Cerebellar cortex (tissue), 1 donor: ENCODE measurements around the gene TECTA.

Experiments
- DNase-seq: peaks from one replicate; pipeline ENCODE4 v3.0.0-alpha.2; 2015; ENCODE audit warnings: low spot score

TECTA gene, protein sequence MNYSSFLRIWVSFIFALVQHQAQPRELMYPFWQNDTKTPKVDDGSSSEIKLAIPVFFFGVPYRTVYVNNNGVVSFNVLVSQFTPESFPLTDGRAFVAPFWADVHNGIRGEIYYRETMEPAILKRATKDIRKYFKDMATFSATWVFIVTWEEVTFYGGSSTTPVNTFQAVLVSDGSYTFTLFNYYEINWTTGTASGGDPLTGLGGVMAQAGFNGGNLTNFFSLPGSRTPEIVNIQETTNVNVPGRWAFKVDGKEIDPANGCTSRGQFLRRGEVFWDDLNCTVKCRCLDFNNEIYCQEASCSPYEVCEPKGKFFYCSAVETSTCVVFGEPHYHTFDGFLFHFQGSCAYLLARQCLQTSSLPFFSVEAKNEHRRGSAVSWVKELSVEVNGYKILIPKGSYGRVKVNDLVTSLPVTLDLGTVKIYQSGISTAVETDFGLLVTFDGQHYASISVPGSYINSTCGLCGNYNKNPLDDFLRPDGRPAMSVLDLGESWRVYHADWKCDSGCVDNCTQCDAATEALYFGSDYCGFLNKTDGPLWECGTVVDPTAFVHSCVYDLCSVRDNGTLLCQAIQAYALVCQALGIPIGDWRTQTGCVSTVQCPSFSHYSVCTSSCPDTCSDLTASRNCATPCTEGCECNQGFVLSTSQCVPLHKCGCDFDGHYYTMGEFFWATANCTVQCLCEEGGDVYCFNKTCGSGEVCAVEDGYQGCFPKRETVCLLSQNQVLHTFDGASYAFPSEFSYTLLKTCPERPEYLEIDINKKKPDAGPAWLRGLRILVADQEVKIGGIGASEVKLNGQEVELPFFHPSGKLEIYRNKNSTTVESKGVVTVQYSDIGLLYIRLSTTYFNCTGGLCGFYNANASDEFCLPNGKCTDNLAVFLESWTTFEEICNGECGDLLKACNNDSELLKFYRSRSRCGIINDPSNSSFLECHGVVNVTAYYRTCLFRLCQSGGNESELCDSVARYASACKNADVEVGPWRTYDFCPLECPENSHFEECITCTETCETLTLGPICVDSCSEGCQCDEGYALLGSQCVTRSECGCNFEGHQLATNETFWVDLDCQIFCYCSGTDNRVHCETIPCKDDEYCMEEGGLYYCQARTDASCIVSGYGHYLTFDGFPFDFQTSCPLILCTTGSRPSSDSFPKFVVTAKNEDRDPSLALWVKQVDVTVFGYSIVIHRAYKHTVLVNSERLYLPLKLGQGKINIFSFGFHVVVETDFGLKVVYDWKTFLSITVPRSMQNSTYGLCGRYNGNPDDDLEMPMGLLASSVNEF (N-terminal part only)

DNA sequence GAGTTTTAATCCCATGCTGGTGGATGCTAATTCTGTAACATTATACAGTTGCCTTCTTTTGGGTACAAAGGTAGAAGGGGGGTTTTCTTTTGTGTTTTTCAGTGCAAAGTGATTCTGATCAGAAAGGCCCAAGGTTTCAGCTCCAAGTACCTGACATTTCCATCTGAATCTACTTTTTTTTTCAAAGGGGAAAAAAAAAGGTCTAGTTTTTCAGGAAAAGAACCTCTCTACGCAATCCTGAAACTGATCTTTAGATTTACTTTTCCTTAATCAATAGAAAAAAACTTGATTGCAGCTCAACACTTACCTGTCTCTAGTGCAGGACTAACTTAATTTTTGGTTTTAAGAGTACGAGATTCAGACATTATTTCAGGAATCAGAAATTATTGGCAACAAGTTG is at the start of gene TECTA:
TECTA (plus strand) TSS at position 301 of the 400 bp plus-strand sequence. CDS start 1,423 bp downstream, outside the sequence.
- no peak for DNase-seq

DNA sequence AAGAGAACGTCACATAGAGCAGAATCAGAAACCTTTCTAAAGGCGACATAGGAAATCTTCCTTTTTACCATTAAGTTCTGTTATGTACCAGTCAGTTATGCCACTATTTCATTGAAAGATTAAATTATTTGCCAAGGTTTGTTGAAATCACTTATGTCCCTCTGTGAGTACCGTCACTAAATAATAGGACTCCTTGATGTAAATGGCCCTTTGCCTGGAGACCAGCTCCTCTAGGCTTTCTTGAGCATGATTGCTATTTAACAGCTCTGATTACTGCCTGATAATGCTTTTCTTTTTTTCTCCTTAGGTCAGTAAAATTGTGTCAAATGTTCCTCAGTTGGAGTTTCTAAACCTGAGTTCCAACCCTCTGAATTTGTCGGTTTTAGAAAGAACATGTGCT is 47.8 kb upstream of the TECTA start:
- DNase-seq, result no peak

DNA sequence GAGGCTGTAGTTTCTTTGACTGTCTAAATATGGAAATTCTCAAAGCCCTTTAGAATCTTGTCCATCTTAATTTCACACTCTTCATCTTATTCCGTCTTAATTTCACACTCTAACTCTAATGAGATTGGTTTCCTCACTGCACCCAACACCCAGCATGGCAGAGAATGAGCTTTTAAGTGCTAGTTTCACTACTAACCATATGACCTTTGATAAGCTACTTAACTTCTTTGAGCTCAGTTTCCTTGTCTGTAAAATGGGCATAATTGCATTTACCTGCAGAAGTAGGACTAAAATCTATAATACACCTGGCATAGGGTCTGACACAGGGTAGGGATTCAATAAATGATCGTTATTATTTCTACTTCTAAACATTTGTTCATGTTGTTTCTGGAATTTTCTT is 46.8 kb upstream of the TECTA start:
- no peak for DNase-seq

DNA sequence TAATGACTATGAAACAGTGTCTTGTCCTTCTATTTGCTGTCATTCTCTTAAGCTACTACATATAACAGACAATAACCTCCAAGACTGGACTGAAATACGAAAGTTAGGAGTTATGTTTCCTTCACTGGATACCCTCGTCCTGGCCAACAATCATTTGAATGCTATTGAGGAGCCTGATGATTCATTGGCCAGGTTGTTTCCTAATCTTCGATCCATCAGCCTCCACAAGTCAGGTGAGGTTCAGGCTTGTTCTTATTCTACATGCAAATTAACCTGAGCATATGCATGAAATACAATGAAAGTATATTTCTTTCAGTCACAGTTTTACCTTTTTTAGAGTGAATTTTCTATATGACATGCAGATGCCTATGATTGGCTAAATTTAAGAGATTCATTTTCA is 46.0 kb upstream of the TECTA start:
- DNase-seq, result no peak

DNA sequence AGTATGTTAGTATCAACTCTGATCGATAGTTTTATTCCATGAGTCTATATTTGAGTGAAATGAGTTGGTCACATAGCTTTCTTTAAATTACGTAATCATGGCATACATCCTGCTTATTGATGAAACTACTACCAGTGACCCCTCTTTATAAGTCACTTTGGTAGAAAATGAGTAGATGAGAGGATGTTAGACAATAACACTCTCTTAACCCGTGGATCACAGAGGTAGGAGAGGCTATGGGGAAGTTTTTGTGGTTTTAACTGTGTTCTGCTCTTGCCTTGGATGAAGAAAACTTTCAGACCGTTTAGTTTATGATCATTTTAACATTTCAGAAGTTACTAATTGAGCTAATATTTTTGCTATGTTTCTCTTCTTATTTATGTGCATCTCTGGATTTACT is 43.1 kb upstream of the TECTA start:
- DNase-seq, result no peak

DNA sequence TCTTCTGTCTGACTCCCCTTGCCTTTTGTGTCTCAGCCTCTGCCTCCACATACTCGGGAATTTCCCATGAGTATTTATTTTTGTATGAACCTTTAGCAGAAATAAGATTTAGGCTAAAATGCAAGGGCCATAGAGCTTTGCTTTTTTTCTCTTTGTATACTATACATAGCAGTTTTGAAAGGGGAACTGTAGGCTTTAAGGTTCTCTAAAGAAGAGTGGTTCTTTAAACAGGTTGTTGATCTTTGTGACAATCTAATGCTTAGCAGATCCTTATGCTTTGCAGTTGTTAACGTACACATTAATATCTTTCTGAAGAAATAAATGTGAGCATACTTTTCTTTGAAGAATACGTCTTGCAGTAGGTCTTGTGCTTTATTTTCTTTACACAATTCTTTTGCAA is 42.1 kb upstream of the TECTA start:
- no peak for DNase-seq

DNA sequence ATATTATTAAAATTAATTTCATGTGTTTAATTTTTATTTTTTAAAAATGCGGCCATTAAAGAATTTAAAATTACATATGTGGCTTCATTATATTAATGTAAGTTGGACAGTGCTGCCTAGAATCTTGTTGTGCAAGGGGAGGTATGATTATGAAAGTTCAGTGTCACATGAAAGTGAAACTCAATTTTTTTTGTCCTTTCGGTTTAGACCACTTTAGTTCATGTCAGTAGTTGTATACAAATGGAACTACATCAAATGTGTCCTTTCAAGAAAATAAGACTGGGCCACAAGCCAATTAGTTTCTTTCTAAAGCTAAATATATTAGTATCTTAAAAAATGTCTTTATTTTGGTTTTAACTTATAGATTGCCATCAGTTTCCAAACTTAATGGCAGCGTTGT is 41.4 kb upstream of the TECTA start:
- no peak for DNase-seq

DNA sequence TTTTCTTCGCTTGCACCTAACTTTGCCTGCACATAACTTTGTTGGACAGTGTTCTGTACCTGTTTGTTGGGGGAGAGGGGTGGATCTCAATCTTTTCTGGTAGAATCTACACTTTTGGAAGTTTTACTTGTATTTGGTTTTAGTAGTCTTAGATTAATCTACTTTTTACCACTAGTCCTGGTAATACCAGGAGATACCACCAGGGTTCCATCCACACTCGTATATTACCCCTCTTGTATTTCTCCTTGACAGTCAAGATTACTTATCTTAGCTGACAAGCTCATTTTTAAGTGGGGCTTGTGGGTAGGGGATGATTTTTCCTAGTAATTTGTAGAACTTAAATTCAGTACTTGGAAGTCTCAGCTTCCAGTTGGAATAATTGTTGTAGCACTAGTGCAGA is 37.3 kb upstream of the TECTA start:
- DNase-seq, result no peak

DNA sequence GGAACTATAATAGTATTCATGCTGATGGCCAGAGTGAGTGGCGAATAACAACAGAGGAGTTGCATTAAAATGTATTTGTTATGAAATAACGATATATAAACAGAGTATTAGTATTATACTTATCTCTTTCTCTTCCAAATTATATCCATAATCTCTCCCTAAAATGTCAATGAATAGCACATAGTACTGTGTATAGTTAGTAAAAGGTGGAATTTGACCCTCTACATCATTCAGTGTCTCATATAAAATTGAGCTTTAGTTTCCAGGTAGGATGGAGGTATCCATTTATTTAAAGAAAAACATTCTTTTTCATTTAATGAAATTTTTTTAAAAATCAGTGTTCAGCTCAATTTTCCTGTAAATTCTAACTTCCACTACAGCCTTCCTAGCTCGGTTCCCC is 34.4 kb upstream of the TECTA start:
- no peak for DNase-seq

DNA sequence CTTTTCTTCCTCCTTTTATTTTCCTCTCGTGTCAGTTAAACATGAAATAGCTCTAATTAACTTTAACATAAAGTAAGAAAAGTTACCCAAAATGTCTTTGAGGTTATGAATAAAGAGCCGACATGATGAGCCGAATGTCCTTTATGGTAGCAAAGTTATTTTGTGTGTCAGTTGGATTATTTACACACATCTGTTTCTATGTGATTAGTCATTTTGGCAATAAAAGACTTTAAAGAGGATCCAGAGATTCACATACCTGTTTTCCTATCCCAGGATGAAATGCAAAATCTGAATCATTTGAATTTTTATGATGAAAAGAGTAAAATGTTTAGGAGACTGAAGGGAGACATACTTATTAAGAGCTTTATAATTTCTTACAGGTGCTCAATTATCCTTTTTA is 34.0 kb upstream of the TECTA start:
- DNase-seq, result no peak

DNA sequence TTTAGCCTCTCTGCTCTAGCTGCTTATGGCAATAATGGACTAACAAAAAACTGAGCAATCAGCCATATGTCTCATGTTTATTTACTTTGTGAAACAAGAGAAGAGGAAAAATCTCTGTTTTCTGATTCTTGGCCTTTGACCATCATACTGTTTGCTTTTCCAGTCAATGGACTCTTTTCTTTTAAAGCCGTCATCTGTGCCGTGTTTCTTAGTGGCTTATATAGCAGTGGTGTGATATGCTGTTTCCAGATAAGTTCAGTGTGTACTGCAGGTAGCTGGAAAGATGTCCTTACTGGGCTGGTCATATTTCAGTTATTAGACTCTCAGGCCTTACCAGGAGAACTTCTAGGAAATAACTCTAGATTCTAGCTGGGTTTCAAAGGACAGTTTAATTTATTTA is 33.6 kb upstream of the TECTA start:
- no peak for DNase-seq

DNA sequence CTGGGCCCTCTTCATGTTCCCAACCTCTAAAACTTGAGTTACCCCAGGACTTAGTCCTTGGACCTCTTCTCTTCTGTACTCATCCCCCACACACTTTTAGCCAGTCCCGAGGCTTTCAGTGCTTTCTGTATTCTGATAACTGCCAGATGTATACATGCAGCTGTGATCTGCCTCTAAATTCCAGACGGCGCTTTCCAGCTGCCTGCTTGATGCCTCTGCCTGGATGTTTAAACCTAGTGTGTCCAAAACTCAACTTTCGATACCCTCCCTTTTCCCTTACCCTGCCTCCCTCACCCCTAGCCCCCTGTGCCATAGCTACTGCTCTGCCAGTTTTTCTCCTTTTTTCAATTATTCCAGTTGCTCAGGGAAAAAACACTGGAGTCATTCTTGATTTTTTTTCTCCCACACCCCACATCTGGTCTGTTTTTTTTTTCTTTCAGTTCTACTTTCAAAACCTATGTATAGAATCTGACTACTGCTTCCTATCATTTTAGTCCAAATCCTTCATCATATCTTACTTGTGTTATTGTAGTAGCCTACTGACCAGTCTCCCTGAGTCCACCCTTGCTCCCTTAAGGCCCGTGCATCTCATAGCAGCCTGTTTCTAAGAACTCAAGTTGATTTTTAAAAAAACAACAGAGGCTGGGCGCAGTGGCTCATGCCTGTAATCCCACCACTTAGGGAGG is 32.9 kb upstream of the TECTA start:
- DNase-seq, result no peak

DNA sequence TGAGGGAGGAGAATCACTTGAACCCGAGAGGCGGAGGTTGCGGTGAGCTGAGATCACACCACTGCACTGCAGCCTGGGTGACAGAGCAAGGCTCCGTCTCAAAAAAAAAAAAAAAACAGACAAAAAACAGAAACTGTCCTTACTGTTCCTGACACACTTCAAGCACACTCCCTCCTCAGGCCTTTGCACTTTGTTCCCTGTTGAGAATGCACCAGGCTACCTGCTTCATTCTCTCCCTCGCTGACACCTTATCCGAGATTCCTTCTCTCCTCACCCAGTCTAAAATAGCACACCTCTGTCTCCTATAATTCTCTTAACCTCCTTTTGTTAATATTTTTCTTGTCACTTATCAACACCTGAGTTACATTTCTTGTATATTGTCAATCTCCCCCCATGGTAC is 32.3 kb upstream of the TECTA start:
- DNase-seq, result no peak

DNA sequence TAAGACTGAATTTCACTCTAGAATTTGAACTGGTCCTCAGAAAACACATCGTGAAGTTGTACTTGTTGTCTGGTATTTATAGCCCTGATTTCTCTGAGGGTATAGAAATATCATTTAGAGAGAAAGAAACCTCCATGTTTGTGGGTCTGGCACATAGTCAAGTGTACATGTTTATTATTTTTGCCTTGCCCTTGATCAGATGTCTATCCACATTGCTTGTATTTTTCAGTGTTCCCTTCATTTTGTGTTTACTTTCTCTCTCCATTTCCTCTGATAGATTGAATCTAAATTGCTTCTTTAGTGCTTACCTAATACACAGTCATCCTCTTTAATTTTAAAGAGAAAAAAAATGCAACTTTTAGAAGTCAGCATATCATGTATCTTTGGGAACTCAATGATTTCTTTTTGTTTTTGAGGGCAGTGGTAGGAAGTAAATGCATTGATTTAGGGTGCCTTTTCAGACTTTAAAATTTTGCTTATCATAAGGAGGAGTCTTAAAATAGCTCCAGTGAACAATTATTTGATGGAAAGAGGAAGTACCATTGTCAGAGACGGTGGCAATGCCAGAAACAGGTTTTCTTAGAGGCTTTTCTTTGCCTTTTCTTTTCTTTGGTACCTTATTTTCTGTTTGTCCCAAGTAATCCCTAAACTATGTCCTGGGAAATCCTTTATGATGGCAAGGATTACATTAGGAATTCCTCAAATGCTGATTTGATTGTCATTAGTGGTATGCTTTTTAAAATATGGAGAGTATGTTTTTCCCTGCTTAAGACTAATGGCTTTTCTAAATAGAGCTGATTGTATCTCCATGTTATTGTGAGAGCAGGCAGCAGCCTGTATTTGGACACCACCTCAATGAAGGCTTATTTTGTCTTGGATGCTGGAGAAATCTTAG is 29.8 kb upstream of the TECTA start:
- DNase-seq, result no peak

DNA sequence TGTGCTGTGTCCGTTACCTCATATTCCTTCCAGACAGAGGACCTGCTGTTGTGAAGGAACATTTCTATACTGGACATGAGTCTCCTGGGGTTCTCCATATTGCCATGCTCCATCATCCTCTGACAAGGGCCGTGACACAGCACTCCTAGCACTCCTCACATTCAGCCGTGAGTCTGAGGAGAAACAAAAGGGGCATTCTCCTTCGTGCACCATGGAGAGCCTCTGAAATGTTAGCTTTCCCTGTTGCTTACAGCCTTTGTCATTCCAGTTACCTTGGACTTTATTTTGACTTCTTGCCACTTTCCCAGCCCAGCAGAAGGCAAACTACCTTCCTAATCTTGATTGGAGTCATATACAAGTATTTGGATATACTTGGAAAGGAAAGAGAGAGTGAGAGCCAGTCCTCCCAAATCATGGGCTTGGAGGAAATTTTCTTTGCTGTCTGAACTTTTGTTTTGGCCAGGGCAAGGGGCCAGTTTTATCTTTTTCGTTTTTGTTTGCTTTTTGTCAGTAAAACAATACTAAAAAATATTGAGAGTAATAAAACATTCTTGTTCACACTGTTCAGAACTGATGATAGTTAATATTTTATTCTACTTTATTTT is 29.1 kb upstream of the TECTA start:
- DNase-seq, result no peak

DNA sequence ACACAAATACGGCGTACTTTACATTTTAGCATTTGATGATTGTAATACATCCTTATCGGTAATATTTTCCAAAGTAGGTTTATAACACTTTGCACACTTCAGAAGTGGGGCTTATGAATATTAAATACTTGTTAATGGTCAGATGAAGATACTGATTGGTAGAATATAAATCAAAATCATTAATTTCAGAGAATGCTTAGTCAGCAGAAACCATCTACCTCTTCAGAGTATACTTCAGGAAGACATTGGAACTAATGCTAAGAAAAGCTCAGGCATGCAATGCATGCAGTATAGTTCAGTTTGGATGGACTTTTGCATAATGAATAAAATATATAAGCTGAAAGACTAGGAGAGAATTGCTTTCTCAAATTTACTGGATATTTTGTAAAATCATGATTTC is 19.7 kb upstream of the TECTA start:
- no peak for DNase-seq

DNA sequence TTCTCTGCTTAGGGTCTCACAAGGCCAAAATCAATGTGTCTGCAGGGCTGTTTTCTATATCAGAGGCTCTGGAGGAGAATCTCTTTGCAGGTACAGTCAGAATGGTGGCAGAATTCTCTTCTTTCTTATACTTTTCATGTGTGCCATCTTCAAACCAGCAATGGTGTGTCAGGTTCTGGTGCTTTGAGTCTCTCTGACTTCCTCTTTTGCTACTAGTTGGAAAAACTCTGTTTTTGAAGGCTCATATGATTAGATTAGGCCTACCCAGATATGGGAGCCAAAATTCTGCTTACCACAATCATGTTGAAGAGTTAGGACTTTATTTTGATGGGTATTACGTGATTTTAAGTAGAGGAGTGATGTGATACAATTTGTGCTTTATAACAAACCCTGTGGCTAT is 18.8 kb upstream of the TECTA start:
- no peak for DNase-seq

DNA sequence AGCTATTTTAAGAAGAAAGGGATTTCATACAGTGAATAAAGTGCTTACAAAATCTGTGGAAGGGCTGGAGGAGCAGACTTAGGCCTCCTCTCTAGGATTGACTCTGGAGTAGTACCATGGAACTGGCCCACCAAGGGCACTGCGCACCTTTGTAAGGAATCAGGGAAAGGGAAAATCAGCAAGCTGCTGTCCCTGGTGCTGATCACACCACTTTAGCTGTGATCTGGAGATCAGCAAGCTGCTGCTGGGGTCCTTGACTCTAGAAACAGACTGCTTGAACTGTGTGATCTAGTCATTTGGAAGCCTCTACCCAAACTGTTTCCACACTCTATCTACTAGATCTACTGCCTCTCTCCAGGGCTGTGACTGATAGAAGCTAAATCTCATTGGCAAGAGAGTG is 18.4 kb upstream of the TECTA start:
- DNase-seq, result no peak

DNA sequence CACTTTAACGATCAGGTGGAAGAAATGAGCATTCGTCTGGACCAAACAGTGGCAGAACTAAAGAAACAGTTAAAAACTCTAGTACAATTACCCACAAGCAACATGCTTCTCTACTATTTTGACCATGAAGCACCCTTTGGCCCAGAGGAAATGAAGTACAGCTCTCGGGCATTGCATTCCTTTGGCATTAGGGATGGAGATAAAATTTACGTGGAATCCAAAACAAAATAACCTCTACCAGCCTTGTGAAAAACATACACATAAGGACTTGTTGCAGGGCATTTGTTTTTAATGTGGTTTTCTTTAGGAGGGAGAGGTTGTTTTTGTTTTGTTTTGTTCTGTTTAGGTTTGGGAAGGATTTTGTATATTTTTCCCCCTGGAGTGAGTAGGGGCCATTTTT is 14.2 kb upstream of the TECTA start:
- DNase-seq, result no peak

DNA sequence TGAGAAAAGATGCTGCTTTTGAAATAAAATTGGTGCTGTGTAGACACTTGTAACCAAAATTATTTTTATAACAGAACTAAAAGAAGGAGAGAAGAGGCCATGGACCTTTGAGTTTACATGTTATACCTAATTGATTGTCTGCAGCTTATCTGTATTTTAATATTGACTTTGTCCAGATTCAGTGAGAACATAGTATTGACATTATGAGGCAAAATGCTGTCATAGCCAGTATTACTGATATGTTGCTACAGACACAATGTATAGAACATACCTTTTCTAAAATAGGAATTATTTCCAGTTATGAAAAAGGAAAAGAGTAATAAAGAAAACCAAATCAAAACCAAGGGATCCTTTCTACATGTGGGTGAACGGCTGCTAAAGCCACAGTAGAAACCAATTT is 11.5 kb upstream of the TECTA start:
- DNase-seq, result no peak
